ENCODE results near the gene DROSHA.
"Not testable (repeated sequence)": the region's sequence is repeated elsewhere in the genome, so short reads cannot be mapped to it uniquely, and the experiment has no call there.

DROSHA gene

GRCh38 chr5:31375999-31376720 lies 155.7 kb downstream of the DROSHA start:
- DNase-seq, result no peak

DNA sequence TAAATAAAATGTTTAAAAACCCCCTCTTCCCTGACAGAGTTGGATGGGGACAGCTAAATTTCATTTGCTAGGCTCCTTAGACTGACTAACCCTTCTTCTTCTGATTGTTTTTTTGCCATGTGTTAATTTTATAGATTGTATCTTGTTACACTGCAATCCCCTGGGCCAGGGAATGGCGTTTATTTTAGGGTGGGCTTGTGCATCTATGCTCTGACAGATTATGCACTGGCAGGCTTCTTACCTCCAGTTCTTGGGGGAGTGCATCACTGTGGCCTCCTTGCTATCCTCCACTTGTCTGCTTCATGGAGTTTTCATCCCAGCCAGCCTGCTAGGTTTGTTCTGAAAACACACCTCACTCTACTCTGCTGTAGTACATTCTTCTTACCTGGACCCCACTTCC lies 159.8 kb downstream of the DROSHA start:
- DNase-seq, result no peak

GRCh38 chr5:31366941-31367340 lies 165.0 kb downstream of the DROSHA start:
- no peak for DNase-seq

GRCh38 chr5:31365776-31366175 lies 166.1 kb downstream of the DROSHA start:
- no peak for DNase-seq

- no peak for DNase-seq
These were observed 166.8 kb downstream of the DROSHA start for GRCh38 chr5:31364881-31365636.

- no peak for DNase-seq
These were observed 168.8 kb downstream of the DROSHA start for GRCh38 chr5:31362931-31363568.

GRCh38 chr5:31362529-31362900 lies 169.4 kb downstream of the DROSHA start:
- no peak for DNase-seq

GRCh38 chr5:31361704-31362528 lies 170.0 kb downstream of the DROSHA start:
- DNase-seq, result not testable (repeated sequence)

- no peak for DNase-seq
These were observed 170.7 kb downstream of the DROSHA start for GRCh38 chr5:31361234-31361633.

DNA sequence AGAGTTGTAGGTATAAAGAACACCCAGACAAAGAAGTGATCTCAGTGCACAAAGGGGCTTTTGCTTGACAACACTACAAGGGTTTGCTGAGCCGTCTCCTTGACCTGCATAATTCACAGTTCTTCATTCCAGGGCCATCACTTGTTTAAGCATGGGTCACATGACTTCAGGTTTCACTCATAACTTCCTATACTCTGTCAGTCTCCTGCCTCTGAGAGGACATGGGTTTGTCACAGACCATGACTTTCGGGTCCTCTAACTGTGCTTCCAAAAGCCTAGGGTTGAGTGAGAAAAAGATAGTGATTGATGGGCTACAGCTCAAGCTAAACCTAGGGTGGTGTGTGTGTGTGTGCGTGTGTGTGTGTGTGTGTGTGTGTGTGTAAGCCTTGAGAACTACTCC lies 172.1 kb downstream of the DROSHA start:
- DNase-seq, result no peak

- no peak for DNase-seq
These were observed 174.9 kb downstream of the DROSHA start for GRCh38 chr5:31357038-31357437.

GRCh38 chr5:31355337-31355736 lies 176.6 kb downstream of the DROSHA start:
- DNase-seq, result no peak
